Medulla oblongata (tissue), 1 donor: Measurements from ENCODE around the gene SSBP4.
A peak's percentile ranks its signal among the peaks of the same experiment; 100 is the strongest.

Experiments
- DNase-seq: peaks from one replicate; pipeline ENCODE4 v3.0.0-alpha.2; 2015; ENCODE audit errors: extremely low spot score

SSBP4 gene

GRCh38 chr19:18468517-18468916 is 49.3 kb downstream of the SSBP4 start:
- no peak for DNase-seq

- peak; percentile 65 for DNase-seq
These were observed 50.1 kb downstream of the SSBP4 start for GRCh38 chr19:18469069-18469846.

GRCh38 chr19:18470787-18471186 is 51.6 kb downstream of the SSBP4 start:
- DNase-seq = no peak

- DNase-seq = no peak
These were observed 54.0 kb downstream of the SSBP4 start for GRCh38 chr19:18473003-18473705.

GRCh38 chr19:18473706-18474087 is 54.5 kb downstream of the SSBP4 start:
- no peak for DNase-seq

GRCh38 chr19:18474366-18474887 is 55.2 kb downstream of the SSBP4 start:
- DNase-seq = no peak

- no peak for DNase-seq
These were observed 55.8 kb downstream of the SSBP4 start for GRCh38 chr19:18475004-18475453.

- no peak for DNase-seq
These were observed 56.6 kb downstream of the SSBP4 start for GRCh38 chr19:18475762-18476331.

- DNase-seq = no peak
These were observed 57.4 kb downstream of the SSBP4 start for GRCh38 chr19:18476507-18477041.

GRCh38 chr19:18477042-18477779 is 58.0 kb downstream of the SSBP4 start:
- DNase-seq = no peak

- DNase-seq = no peak
These were observed 58.8 kb downstream of the SSBP4 start for GRCh38 chr19:18477974-18478373.

GRCh38 chr19:18478545-18479311 is 59.5 kb downstream of the SSBP4 start:
- peak; percentile 86 for DNase-seq

- DNase-seq = no peak
These were observed 61.0 kb downstream of the SSBP4 start for GRCh38 chr19:18480006-18480691.

- no peak for DNase-seq
These were observed 62.5 kb downstream of the SSBP4 start for GRCh38 chr19:18481505-18482222.

- no peak for DNase-seq
These were observed 64.1 kb downstream of the SSBP4 start for GRCh38 chr19:18483119-18483890.
